ENCODE results near the gene TULP4.

DNA sequence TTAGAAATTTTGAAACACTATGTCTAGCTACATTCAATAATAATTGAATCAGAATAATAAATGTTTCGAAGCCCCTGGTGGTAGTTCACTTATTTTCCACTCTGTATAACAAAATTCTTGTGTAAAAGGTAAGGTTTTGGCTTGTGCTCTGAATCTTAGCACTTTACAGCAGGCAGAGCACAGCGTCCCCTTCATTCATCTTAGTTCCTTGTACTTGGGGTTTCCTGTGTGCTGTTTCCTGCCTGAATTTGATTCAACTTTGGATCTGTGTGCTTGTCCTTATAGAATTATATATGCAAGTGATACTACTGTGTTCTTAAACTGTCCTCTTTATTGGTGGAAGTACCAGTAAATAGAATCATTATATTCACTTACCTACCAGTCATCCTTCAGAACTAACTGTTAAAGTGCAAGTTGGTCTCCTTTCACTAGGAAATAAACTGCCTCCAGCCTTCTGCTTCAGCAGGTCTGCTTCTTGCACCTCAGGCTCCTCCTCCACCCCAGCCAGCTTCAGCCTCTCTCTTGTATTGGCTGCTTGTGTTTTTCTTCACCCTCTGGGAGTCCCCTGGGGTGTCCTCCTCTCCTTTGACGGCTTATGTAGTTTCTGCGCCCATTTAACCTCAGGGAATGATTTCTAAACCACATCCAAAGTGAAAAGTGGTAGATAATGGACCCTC, 28.8 kb upstream of the TULP4 start:
- TF ChIP-seq EZH2 (IDR thresholded peaks at IDR 0.05; ENCODE audit: low read length, unreplicated experiment) (no peak), EZH2phosphoT487 (IDR thresholded peaks at IDR 0.05; ENCODE audit: borderline replicate concordance, low read length) (no peak)
- TF ChIP-seq, protein P1, sequence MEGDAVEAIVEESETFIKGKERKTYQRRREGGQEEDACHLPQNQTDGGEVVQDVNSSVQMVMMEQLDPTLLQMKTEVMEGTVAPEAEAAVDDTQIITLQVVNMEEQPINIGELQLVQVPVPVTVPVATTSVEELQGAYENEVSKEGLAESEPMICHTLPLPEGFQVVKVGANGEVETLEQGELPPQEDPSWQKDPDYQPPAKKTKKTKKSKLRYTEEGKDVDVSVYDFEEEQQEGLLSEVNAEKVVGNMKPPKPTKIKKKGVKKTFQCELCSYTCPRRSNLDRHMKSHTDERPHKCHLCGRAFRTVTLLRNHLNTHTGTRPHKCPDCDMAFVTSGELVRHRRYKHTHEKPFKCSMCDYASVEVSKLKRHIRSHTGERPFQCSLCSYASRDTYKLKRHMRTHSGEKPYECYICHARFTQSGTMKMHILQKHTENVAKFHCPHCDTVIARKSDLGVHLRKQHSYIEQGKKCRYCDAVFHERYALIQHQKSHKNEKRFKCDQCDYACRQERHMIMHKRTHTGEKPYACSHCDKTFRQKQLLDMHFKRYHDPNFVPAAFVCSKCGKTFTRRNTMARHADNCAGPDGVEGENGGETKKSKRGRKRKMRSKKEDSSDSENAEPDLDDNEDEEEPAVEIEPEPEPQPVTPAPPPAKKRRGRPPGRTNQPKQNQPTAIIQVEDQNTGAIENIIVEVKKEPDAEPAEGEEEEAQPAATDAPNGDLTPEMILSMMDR (conservative IDR thresholded peaks at IDR 0.05; ENCODE audit: low read depth, low read length), result no peak

Data from PC-3 (cell line).